SH-SY5Y (cell line): ENCODE data around the gene VPS26A.

Source experiments
- GATA2 ChIP-seq: IDR thresholded peaks from 2 replicates; pipeline ENCODE4 v1.6.1; 2011; ENCODE audit warnings: mild to moderate bottlenecking, low read depth, low read length
- GATA3 ChIP-seq: IDR thresholded peaks from 2 replicates; pipeline ENCODE4 v1.6.1; 2011; ENCODE audit warnings: low read depth, mild to moderate bottlenecking, low read length, moderate library complexity

GRCh38 chr10:69102440-69102839 is 21.5 kb upstream of the VPS26A start:
- no peak for TF ChIP-seq GATA3
- no peak for TF ChIP-seq GATA2
